T47D (cell line): ENCODE results near the gene CSNK1A1L.
A peak's percentile ranks its signal among the peaks of the same experiment; 100 is the strongest.

Experiments
- DNase-seq, 2 experiments: peaks; one replicate each; pipeline versions ENCODE4 v3.0.0 to v3.0.0-alpha.2; 2011 to 2012; ENCODE audit warnings: low read depth in 1 of 2, low spot score in 1 of 2
- JUND ChIP-seq: IDR thresholded peaks from 2 replicates; pipeline ENCODE4 v1.6.1; 2012; ENCODE audit warnings: low read depth
- in situ Hi-C: cut with HindIII; loops from 2 replicates; pipeline ENCODE4 v1.10.0; 2016; ENCODE audit warnings: low sequenced_read_pairs, low pct_unique_long_range_greater_than_20kb

Gene CSNK1A1L

GRCh38 chr13:37105251-37105714 lies at the start of gene CSNK1A1L:
Gene CSNK1A1L (minus strand): TSS chr13:37105664. CDS start chr13:37105256, 408 bp downstream.
- no peak for TF ChIP-seq JUND
- in situ Hi-C loops, result no loop called here
- DNase-seq, result no peak

GRCh38 chr13:37149380-37149779 lies 43.9 kb upstream of the CSNK1A1L start:
- in situ Hi-C loops, result no loop called here
- no peak for TF ChIP-seq JUND
- no peak for DNase-seq

- no peak for DNase-seq
- TF ChIP-seq JUND, result no peak
- in situ Hi-C loops, result no loop called here
Observed at GRCh38 chr13:37148501-37148900, 43.0 kb upstream of the CSNK1A1L start.

GRCh38 chr13:37144661-37145060 lies 39.2 kb upstream of the CSNK1A1L start:
- TF ChIP-seq JUND, result no peak
- in situ Hi-C loops, result no loop called here
- DNase-seq, result no peak

GRCh38 chr13:37143911-37144310 lies 38.4 kb upstream of the CSNK1A1L start:
- in situ Hi-C loops, result no loop called here
- no peak for DNase-seq
- no peak for TF ChIP-seq JUND

- in situ Hi-C loops, result no loop called here
- no peak for DNase-seq
- TF ChIP-seq JUND, result no peak
Observed at GRCh38 chr13:37142877-37143276, 37.4 kb upstream of the CSNK1A1L start.

GRCh38 chr13:37141011-37141410 lies 35.5 kb upstream of the CSNK1A1L start:
- in situ Hi-C loops, result no loop called here
- no peak for TF ChIP-seq JUND
- no peak for DNase-seq

GRCh38 chr13:37139356-37139755 lies 33.9 kb upstream of the CSNK1A1L start:
- no peak for DNase-seq
- TF ChIP-seq JUND, result no peak
- in situ Hi-C loops, result no loop called here

- in situ Hi-C loops, result no loop called here
- no peak for TF ChIP-seq JUND
- no peak for DNase-seq
Observed at GRCh38 chr13:37138926-37139325, 33.5 kb upstream of the CSNK1A1L start.

- DNase-seq, result peak in 1 of 2 experiments; percentile 28
- in situ Hi-C loops, result no loop called here
- no peak for TF ChIP-seq JUND
Observed at GRCh38 chr13:37138169-37138568, 32.7 kb upstream of the CSNK1A1L start.

- TF ChIP-seq JUND, result no peak
- no peak for DNase-seq
- in situ Hi-C loops, result no loop called here
Observed at GRCh38 chr13:37136633-37137032, 31.2 kb upstream of the CSNK1A1L start.

- DNase-seq, result no peak
- no peak for TF ChIP-seq JUND
- in situ Hi-C loops, result no loop called here
Observed at GRCh38 chr13:37136187-37136586, 30.7 kb upstream of the CSNK1A1L start.

- TF ChIP-seq JUND, result no peak
- in situ Hi-C loops, result no loop called here
- DNase-seq, result no peak
Observed at GRCh38 chr13:37134411-37135041, 29.1 kb upstream of the CSNK1A1L start.

GRCh38 chr13:37132211-37132610 lies 26.7 kb upstream of the CSNK1A1L start:
- in situ Hi-C loops, result no loop called here
- no peak for DNase-seq

More at GRCh38 chr13:37132211-37132610, 26.7 kb upstream of the CSNK1A1L start:
- TF ChIP-seq JUND, result no peak
